ENCODE data around the gene RNF157.

The RNF157 gene

DNA sequence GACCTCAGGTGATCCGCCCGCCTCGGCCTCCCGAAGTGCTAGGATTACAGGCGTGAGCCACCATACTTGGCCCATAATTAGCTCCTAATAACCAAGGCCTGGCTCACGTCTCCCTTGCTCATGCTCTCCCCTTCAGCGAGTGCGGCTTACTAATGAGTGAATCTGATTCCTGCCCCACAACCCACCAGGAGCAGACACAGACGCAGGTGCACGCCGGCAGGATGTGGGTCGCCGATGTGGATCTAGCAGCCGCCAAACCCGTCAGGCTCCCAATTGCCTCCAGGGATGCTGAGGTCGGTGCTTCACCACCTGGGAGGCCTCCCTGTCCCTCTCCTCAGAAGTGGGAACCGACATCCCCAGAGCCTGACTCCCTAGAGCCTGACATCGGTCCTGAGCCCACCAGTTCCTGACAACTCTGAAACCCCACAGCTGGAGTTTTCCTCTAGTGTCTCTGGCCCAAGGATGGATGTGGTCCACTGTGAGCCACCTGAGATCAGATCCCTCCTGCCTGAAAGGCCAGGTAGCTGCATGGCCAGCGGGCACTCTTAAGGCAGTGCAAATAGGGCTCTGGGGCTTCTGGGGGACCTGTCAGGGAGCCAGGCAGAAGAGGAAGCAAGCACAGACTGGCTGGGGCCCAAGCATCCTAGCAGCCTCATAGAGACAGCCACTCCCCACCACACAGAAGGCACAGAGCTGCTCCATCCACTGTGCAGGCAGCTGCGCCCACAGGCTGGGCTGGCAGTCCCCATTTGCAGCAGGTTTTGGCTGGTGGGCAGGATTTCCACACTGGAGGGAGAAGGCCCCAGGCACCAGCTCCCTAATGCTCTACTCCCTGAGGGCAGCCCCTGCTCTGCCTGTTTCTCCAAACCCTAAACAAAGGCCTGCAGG lies 147.5 kb downstream of the RNF157 start:
- TF ChIP-seq, protein P1, sequence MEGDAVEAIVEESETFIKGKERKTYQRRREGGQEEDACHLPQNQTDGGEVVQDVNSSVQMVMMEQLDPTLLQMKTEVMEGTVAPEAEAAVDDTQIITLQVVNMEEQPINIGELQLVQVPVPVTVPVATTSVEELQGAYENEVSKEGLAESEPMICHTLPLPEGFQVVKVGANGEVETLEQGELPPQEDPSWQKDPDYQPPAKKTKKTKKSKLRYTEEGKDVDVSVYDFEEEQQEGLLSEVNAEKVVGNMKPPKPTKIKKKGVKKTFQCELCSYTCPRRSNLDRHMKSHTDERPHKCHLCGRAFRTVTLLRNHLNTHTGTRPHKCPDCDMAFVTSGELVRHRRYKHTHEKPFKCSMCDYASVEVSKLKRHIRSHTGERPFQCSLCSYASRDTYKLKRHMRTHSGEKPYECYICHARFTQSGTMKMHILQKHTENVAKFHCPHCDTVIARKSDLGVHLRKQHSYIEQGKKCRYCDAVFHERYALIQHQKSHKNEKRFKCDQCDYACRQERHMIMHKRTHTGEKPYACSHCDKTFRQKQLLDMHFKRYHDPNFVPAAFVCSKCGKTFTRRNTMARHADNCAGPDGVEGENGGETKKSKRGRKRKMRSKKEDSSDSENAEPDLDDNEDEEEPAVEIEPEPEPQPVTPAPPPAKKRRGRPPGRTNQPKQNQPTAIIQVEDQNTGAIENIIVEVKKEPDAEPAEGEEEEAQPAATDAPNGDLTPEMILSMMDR (IDR thresholded peaks at IDR 0.05; ENCODE audit: insufficient read depth, low read length, poor library complexity, severe bottlenecking): no peak
- Histone ChIP-seq H3K36me3 (ENCODE audit: control insufficient read depth, insufficient read depth, low read length) (peaks cover 47% of the 10 kb centered on the region), H3K4me3 (replicated peaks; ENCODE audit: low read depth, low read length) (no peak overlapping the region), H3K27me3 (replicated peaks; ENCODE audit: control insufficient read depth, insufficient read depth, low read length) (no peaks in the 10 kb centered on the region)
- no peak for DNase-seq (ENCODE audit: extremely low read depth, insufficient read length)

Data from GM06990 (cell line).